ENCODE measurements around the gene RTP1.

Gene RTP1

DNA sequence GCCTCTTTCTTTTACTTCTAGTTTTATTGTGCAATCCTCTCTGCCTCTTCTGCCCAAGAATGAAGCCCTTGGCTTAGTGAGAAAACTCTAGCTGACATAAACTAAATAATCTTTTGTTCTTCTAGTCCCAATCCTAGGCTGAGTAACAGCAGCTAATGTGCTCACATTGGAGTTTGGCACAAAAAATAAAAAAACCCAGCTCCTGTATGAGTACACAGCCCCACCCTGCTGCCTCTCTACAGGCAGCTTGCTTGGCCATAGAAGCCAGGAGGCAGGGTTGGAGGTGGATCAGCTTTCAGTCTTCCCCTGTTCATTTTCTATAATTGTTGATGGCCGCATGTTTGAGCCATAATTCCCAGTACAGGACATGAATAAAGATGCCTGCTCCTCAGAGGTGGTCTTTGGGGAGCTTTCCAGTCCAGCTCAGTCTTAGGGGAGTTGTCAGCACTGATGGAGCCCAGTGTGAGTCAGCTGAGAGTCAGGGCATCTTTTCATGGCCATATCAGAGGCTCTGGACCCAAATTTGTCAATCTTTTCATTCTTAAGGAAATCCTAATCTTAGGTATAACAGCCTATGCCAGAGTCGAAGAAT, 46.7 kb downstream of the RTP1 start:
- no peak for DNase-seq

- no peak for DNase-seq
Measured at GRCh38 chr3:187247398-187247797, 50.1 kb downstream of the RTP1 start.

Data from NCI-H446 treated with DMSO at 0.1 percent for 48 hours (cell line).